Measurements from ENCODE around the gene NRARP.

Gene NRARP

GRCh38 chr9:137268538-137269201 lies 33.4 kb downstream of the NRARP start:
- no peak for TF ChIP-seq CTCF (IDR thresholded peaks at IDR 0.05; ENCODE audit: control insufficient read depth, insufficient read depth, low read depth, low read length, missing control alignments)
- H3K4me3 ChIP-seq (ENCODE audit: control insufficient read depth, low read depth, low read length): no peak overlapping the region
- no peak for DNase-seq (ENCODE audit: low read depth)

- DNase-seq (ENCODE audit: low read depth): no peak
- H3K4me3 ChIP-seq (ENCODE audit: control insufficient read depth, low read depth, low read length): no peak overlapping the region
- no peak for TF ChIP-seq CTCF (IDR thresholded peaks at IDR 0.05; ENCODE audit: control insufficient read depth, insufficient read depth, low read depth, low read length, missing control alignments)
Measured at GRCh38 chr9:137267933-137268355, 34.1 kb downstream of the NRARP start.

- no peak for DNase-seq (ENCODE audit: low read depth)
- no peak overlapping the region for H3K4me3 ChIP-seq (ENCODE audit: control insufficient read depth, low read depth, low read length)
- no peak for TF ChIP-seq CTCF (IDR thresholded peaks at IDR 0.05; ENCODE audit: control insufficient read depth, insufficient read depth, low read depth, low read length, missing control alignments)
Measured at GRCh38 chr9:137266585-137267453, 35.3 kb downstream of the NRARP start.

- DNase-seq (ENCODE audit: low read depth): no peak
- TF ChIP-seq CTCF (IDR thresholded peaks at IDR 0.05; ENCODE audit: control insufficient read depth, insufficient read depth, low read depth, low read length, missing control alignments): no peak
- H3K4me3 ChIP-seq (ENCODE audit: control insufficient read depth, low read depth, low read length): no peak overlapping the region
Measured at GRCh38 chr9:137266162-137266527, 35.9 kb downstream of the NRARP start.

GRCh38 chr9:137265496-137266161 lies 36.4 kb downstream of the NRARP start:
- H3K4me3 ChIP-seq (ENCODE audit: control insufficient read depth, low read depth, low read length): no peak overlapping the region
- DNase-seq (ENCODE audit: low read depth): no peak
- no peak for TF ChIP-seq CTCF (IDR thresholded peaks at IDR 0.05; ENCODE audit: control insufficient read depth, insufficient read depth, low read depth, low read length, missing control alignments)

- no peak for TF ChIP-seq CTCF (IDR thresholded peaks at IDR 0.05; ENCODE audit: control insufficient read depth, insufficient read depth, low read depth, low read length, missing control alignments)
- H3K4me3 ChIP-seq (ENCODE audit: control insufficient read depth, low read depth, low read length): no peak overlapping the region
- no peak for DNase-seq (ENCODE audit: low read depth)
Measured at GRCh38 chr9:137264067-137264466, 38.0 kb downstream of the NRARP start.
